ENCODE data around the gene TSPAN14. TPM values are rescaled to one million over a fixed set of nuclear protein-coding genes. Genes with fewer than 3 reads are reported as not detected.

The TSPAN14 gene
- total RNA-seq, 4 donors from 2014 or later: 37.1 to 110 (median 66.1) TPM

DNA sequence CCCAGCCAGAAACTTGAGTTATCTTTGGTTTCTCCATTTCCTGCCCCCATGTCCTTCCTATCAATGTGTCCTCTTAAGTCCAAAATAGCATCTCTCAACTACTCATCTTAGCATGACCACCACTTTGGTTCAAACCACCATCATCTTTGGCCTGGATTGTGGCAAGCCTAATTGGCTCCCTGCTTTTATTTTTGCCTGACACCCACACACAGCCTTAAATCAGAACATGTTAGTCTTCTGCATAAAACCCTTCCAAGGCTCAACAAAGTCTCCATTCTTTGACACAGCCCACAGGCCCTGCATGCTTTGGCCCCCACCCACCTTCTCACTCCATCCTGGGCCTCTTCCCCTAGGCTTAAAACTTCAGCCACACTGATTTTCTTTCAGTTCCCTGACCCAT is 2.0 kb upstream of the TSPAN14 start:
- intact Hi-C loops (cut with DNase I; ENCODE audit: low total_unique reads): no loop called here
- no peaks in the 10 kb centered on the region for H3K27me3 ChIP-seq
- H3K9me3 ChIP-seq: no peaks in the 10 kb centered on the region
- peaks cover 0 to 16% of the 10 kb centered on the region in 2 donors for H3K4me1 ChIP-seq
- no peaks in the 10 kb centered on the region for H3K36me3 ChIP-seq
- TF ChIP-seq, protein P1, sequence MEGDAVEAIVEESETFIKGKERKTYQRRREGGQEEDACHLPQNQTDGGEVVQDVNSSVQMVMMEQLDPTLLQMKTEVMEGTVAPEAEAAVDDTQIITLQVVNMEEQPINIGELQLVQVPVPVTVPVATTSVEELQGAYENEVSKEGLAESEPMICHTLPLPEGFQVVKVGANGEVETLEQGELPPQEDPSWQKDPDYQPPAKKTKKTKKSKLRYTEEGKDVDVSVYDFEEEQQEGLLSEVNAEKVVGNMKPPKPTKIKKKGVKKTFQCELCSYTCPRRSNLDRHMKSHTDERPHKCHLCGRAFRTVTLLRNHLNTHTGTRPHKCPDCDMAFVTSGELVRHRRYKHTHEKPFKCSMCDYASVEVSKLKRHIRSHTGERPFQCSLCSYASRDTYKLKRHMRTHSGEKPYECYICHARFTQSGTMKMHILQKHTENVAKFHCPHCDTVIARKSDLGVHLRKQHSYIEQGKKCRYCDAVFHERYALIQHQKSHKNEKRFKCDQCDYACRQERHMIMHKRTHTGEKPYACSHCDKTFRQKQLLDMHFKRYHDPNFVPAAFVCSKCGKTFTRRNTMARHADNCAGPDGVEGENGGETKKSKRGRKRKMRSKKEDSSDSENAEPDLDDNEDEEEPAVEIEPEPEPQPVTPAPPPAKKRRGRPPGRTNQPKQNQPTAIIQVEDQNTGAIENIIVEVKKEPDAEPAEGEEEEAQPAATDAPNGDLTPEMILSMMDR (IDR thresholded peaks at IDR 0.05): no peak
- TF ChIP-seq POLR2A (IDR thresholded peaks at IDR 0.05): no peak
- no peak overlapping the region for H3K4me3 ChIP-seq
- peak overlapping the region in 1 of 2 donors; percentile 97 for H3K27ac ChIP-seq
- DNase-seq: no peak

DNA sequence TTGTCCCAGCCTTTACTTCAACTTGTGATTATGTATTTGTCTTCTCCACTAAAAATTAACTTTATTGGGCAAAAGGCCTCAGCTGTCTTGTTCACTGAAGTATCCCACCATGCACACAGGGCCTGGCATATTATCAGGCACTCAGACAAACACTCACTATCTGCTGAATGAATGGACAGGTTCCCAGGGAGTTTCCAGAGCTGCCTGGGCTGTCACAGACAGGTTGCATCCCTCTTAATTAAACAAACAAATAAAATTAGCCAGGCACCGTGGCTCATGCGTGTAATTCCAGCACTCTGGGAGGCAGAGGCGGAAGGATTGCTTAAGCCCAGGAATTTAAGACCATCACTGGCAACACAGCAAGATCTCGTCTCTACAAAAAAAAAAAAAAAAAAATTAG is 1.5 kb upstream of the TSPAN14 start:
- Histone ChIP-seq H3K4me3 (no peak overlapping the region), H3K9me3 (no peaks in the 10 kb centered on the region), H3K27me3 (no peaks in the 10 kb centered on the region), H3K27ac (peak overlapping the region in 1 of 2 donors; percentile 97), H3K36me3 (no peaks in the 10 kb centered on the region), H3K4me1 (peaks cover 0 to 16% of the 10 kb centered on the region in 2 donors)
- intact Hi-C loops (cut with DNase I; ENCODE audit: low total_unique reads): no loop called here
- TF ChIP-seq, protein P1 (IDR thresholded peaks at IDR 0.05): no peak
- TF ChIP-seq POLR2A (IDR thresholded peaks at IDR 0.05): no peak
- peak in 1 of 2 donors; percentile 51 for DNase-seq

DNA sequence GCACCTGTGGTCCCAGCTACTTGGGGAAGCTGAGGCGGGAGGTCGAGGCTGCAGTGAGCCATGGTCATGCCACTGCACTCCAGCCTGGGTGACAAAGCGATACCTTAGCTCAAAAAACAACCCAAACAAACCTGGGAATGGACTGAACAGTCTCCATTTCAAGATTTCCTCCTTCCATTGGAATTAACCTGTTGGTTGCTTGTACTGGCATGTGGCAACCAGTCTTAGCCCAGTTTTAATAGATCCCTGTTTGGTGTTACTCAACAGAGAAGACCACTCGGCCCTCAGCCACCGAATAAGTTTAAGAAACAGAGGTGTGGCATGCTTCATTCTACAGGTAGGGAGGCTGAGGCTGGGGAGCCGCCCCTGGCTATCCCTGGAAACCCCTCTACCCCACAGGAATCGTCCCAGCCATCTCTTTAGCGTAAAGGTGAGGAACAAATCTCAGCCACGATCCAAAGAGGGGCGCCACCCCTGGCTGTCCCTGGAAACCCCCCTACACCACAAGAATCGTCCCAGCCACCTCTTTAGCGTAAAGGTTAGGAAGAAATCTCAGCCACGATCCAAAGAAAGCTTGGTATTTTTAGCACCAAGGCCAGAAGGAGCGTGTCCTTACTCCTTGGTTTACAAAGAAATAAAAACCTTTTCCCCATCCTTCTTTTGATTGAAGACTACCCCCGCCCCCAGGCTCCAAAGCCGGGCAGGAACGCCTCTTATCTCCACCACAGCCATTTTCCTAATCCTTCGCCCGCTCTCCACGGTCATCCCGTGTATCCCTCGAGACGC is 861 bp upstream of the TSPAN14 start:
- H3K27ac ChIP-seq: peak overlapping the region; percentile 96 to 97
- H3K9me3 ChIP-seq: no peaks in the 10 kb centered on the region
- H3K27me3 ChIP-seq: no peaks in the 10 kb centered on the region
- TF ChIP-seq, protein P1 (IDR thresholded peaks at IDR 0.05): no peak
- intact Hi-C loops (cut with DNase I; ENCODE audit: low total_unique reads): no loop called here
- H3K36me3 ChIP-seq: no peaks in the 10 kb centered on the region
- DNase-seq: no peak
- peak overlapping the region; percentile 23 to 41 for H3K4me3 ChIP-seq
- H3K4me1 ChIP-seq: peaks cover 0 to 16% of the 10 kb centered on the region in 2 donors

DNA sequence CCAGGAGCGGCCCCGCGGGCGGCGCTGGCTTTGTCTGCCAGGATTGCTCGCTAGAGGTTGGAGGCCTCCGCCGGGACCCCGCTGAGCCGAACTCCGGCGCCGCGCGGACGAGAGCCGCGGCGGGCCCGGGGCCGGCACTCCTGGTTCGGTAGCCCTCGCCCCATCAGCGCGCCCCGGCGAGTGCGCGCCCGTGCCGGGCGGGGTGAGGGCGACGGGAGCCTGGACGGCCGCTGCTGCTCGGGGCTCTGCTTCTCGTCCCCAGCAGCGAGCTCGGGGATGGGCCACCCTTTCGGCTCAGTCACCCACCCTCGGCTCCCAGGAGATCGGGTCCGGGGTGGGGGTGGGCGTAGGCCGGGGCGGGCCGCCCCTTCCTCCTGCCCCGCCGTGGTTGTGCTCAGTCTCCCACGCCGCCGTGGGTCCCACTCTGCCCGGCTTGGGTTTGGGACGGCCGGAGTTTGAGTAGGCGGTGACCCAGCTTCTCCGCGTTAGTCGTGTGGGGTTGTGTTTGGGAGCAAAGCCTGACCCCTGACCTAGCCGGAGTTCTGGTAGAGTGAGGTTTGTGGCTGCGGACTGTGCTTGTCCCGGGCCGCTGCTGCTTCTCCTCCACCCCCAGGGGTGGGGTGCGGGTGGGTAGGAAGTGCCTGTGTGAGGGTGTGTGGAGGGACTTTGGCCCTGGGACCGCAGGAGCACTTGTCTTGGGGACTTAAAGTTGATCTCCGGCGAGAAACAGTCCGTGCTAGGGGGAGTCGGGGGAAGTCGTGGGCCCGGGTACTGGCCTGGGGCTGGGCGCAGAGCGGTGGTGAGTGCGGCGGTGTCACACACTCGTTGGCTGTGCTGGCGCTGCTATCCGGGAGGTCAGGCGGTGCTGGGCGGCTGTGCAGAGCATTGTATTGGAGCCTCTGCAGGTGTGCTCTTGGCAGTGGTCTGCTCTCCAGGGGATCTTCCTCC is 677 bp downstream of the TSPAN14 start:
- peak overlapping the region; percentile 96 to 99 for H3K27ac ChIP-seq
- H3K4me3 ChIP-seq: peak overlapping the region; percentile 65 to 79
- TF ChIP-seq, protein P1 (IDR thresholded peaks at IDR 0.05): no peak
- TF ChIP-seq POLR2A (IDR thresholded peaks at IDR 0.05): no peak
- peak; percentile 36 for DNase-seq
- no peaks in the 10 kb centered on the region for H3K9me3 ChIP-seq
- H3K36me3 ChIP-seq: no peaks in the 10 kb centered on the region
- H3K4me1 ChIP-seq: peaks cover 0 to 16% of the 10 kb centered on the region in 2 donors
- intact Hi-C loops (cut with DNase I; ENCODE audit: low total_unique reads): loop anchor here (5.0 kb wide), 1 partner anchor 48 kb away; no protein-coding TSS in a partner anchor
- H3K27me3 ChIP-seq: no peaks in the 10 kb centered on the region
